Measurements from ENCODE around the gene SIX5.
"Not testable (repeated sequence)": the region's sequence is repeated elsewhere in the genome, so short reads cannot be mapped to it uniquely, and the experiment has no call there.

Gene SIX5

GRCh38 chr19:45768984-45769782, at the start of gene SIX5:
Gene SIX5 (minus strand): TSS chr19:45769252. CDS start chr19:45768844, 408 bp downstream.
- peak; percentile 53 to 97 (median 88) for DNase-seq

- no peak for DNase-seq
These were observed 48.8 kb upstream of the SIX5 start for GRCh38 chr19:45817725-45818301.

- DNase-seq, result peak in 54 of 56 donors; percentile 16 to 85 (median 63)
These were observed 48.1 kb upstream of the SIX5 start for GRCh38 chr19:45817010-45817724.

- no peak for DNase-seq
These were observed 47.4 kb upstream of the SIX5 start for GRCh38 chr19:45816236-45817009.

- DNase-seq, result peak in 3 of 56 donors; percentile 26 to 35 (median 32)
These were observed 46.6 kb upstream of the SIX5 start for GRCh38 chr19:45815481-45816216.

GRCh38 chr19:45814851-45815480, 45.9 kb upstream of the SIX5 start, which contains the start of gene RSPH6A:
Gene RSPH6A (minus strand): TSS chr19:45815308. CDS start chr19:45815176, 132 bp downstream.
- no peak for DNase-seq

GRCh38 chr19:45814166-45814780, 45.2 kb upstream of the SIX5 start:
- DNase-seq, result no peak

- no peak for DNase-seq
These were observed 43.2 kb upstream of the SIX5 start for GRCh38 chr19:45812297-45812696.

GRCh38 chr19:45809643-45810159, 40.6 kb upstream of the SIX5 start:
- no peak for DNase-seq

GRCh38 chr19:45805719-45806118, 36.7 kb upstream of the SIX5 start:
- DNase-seq, result no peak

GRCh38 chr19:45804959-45805230, 35.8 kb upstream of the SIX5 start:
- DNase-seq, result no peak

- no peak for DNase-seq
These were observed 35.3 kb upstream of the SIX5 start for GRCh38 chr19:45804140-45804958.

- DNase-seq, result no peak
These were observed 32.6 kb upstream of the SIX5 start for GRCh38 chr19:45801603-45802175.

GRCh38 chr19:45800070-45800553, 31.1 kb upstream of the SIX5 start:
- no peak for DNase-seq

- not testable (repeated sequence) for DNase-seq
These were observed 30.5 kb upstream of the SIX5 start for GRCh38 chr19:45799541-45799940.

GRCh38 chr19:45798995-45799517, 30.0 kb upstream of the SIX5 start:
- DNase-seq, result peak in 30 of 56 donors; percentile 8 to 72 (median 29)

- no peak for DNase-seq
These were observed 25.6 kb upstream of the SIX5 start for GRCh38 chr19:45794627-45795026.

- no peak for DNase-seq
These were observed 24.8 kb upstream of the SIX5 start for GRCh38 chr19:45793876-45794275.
